Measurements from ENCODE around the gene NLRP13.

The NLRP13 gene

GRCh38 chr19:55901369-55902079, 30.6 kb downstream of the NLRP13 start:
- no peak for DNase-seq (ENCODE audit: low spot score)

- no peak for DNase-seq (ENCODE audit: low spot score)
These were observed 33.2 kb downstream of the NLRP13 start for GRCh38 chr19:55898911-55899310.

- DNase-seq (ENCODE audit: low spot score) = no peak
These were observed 49.5 kb downstream of the NLRP13 start for GRCh38 chr19:55882626-55883025.

- DNase-seq (ENCODE audit: low spot score) = no peak
These were observed 54.9 kb downstream of the NLRP13 start for GRCh38 chr19:55877211-55877610.

GRCh38 chr19:55870736-55871135, 61.4 kb downstream of the NLRP13 start:
- DNase-seq (ENCODE audit: low spot score) = no peak

GRCh38 chr19:55867101-55867500, 65.0 kb downstream of the NLRP13 start:
- no peak for DNase-seq (ENCODE audit: low spot score)

GRCh38 chr19:55866521-55866920, 65.6 kb downstream of the NLRP13 start:
- no peak for DNase-seq (ENCODE audit: low spot score)

GRCh38 chr19:55858969-55859368, 73.2 kb downstream of the NLRP13 start:
- no peak for DNase-seq (ENCODE audit: low spot score)

- no peak for DNase-seq (ENCODE audit: low spot score)
These were observed 73.7 kb downstream of the NLRP13 start for GRCh38 chr19:55858401-55858800.

- DNase-seq (ENCODE audit: low spot score) = no peak
These were observed 74.2 kb downstream of the NLRP13 start for GRCh38 chr19:55857974-55858373.

- no peak for DNase-seq (ENCODE audit: low spot score)
These were observed 75.0 kb downstream of the NLRP13 start for GRCh38 chr19:55857149-55857548.

- no peak for DNase-seq (ENCODE audit: low spot score)
These were observed 77.0 kb downstream of the NLRP13 start for GRCh38 chr19:55855160-55855559.
